ENCODE data around the gene TSKU.

TSKU gene

GRCh38 chr11:76796511-76797198, 13.5 kb downstream of the TSKU start:
- DNase-seq (ENCODE audit: low read depth in 1 of 2, low spot score in 1 of 2), result no peak

DNA sequence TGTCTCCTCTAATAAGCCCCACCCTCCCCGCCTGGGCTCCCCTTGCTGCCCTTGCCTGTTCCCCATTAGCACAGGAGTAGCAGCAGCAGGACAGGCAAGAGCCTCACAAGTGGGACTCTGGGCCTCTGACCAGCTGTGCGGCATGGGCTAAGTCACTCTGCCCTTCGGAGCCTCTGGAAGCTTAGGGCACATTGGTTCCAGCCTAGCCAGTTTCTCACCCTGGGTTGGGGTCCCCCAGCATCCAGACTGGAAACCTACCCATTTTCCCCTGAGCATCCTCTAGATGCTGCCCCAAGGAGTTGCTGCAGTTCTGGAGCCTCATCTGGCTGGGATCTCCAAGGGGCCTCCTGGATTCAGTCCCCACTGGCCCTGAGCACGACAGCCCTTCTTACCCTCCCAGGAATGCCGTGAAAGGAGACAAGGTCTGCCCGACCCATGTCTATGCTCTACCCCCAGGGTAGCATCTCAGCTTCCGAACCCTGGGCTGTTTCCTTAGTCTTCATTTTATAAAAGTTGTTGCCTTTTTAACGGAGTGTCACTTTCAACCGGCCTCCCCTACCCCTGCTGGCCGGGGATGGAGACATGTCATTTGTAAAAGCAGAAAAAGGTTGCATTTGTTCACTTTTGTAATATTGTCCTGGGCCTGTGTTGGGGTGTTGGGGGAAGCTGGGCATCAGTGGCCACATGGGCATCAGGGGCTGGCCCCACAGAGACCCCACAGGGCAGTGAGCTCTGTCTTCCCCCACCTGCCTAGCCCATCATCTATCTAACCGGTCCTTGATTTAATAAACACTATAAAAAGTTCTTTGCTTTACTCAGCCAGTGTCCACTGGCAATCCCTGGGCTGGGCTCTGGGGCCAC, 14.4 kb downstream of the TSKU start:
- in situ Hi-C loops (cut with HindIII; ENCODE audit: low pct_unique_long_range_greater_than_20kb, low sequenced_read_pairs), result no loop called here
- no peak for TF ChIP-seq JUND (IDR thresholded peaks at IDR 0.05; ENCODE audit: low read depth)

More at GRCh38 chr11:76796511-76797198, 13.5 kb downstream of the TSKU start:
- in situ Hi-C loops (cut with HindIII; ENCODE audit: low pct_unique_long_range_greater_than_20kb, low sequenced_read_pairs), result no loop called here
- TF ChIP-seq JUND (IDR thresholded peaks at IDR 0.05; ENCODE audit: low read depth), result no peak

DNA sequence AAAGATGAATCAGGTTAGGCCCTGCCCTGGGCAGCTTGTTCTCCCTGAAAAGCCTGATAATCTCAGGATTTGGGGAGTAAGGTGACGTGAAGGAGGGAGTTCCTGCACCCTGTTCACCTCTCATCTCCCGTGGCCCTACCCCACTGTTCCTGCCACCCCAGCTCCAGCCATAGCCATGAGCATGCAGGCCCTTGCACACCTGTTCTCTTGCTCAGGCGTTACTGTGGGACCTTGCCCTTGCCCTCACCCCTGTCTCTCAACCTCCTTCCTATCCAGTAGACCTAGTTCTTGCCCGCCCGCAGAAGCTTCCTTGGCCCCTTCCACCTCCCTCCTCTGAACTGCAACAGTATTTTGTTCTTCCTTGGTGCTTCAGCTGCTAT, 15.0 kb downstream of the TSKU start:
- in situ Hi-C loops (cut with HindIII; ENCODE audit: low pct_unique_long_range_greater_than_20kb, low sequenced_read_pairs), result no loop called here
- TF ChIP-seq JUND (IDR thresholded peaks at IDR 0.05; ENCODE audit: low read depth), result no peak
- no peak for DNase-seq (ENCODE audit: low read depth in 1 of 2, low spot score in 1 of 2)

More for the DNA sequence above, 14.4 kb downstream of the TSKU start:
- DNase-seq (ENCODE audit: low read depth in 1 of 2, low spot score in 1 of 2), result no peak

- DNase-seq (ENCODE audit: low read depth in 1 of 2, low spot score in 1 of 2), result no peak
- in situ Hi-C loops (cut with HindIII; ENCODE audit: low pct_unique_long_range_greater_than_20kb, low sequenced_read_pairs), result no loop called here
- TF ChIP-seq JUND (IDR thresholded peaks at IDR 0.05; ENCODE audit: low read depth), result no peak
Measured at GRCh38 chr11:76798671-76799065, 15.5 kb downstream of the TSKU start.

DNA sequence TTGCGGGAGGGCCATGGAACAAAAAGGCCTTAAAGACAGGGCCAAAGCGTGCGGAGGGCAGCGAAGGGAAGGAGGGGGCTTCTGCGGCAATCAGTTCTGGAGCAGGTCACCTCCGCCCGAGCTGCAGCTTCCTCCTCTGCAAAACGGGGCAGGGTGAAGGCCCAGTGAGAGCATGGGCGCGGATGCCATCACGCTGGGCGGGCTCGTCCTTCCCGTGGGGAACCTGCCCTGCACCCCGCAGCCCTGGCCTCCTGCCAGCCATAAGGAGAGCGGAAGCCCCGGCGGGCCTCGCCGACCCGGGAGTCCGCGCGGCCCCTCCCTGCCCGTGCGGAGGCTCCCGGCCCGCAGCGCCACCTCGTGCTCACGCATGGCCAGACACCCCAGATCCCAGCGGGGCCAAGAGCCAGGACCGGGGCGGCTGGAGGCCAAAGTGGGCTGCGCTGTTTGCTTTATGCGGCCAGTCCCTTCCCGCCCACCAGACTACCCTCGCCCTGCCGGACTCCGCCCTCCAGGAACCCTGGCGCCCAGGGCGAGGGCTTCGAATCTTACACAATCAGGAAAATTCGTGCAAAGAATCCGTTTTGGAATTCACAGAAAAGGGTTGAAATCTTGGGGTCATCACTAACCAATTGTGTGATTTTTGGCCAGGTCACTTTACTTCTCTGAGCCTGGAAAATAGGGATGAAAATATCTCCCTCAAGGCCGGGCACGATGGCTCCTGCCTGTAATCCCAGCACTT, 16.1 kb downstream of the TSKU start:
- TF ChIP-seq JUND (IDR thresholded peaks at IDR 0.05; ENCODE audit: low read depth), result no peak
- in situ Hi-C loops (cut with HindIII; ENCODE audit: low pct_unique_long_range_greater_than_20kb, low sequenced_read_pairs), result no loop called here
- peak in 1 of 2 experiments; percentile 69 for DNase-seq (ENCODE audit: low read depth in 1 of 2, low spot score in 1 of 2)

- in situ Hi-C loops (cut with HindIII; ENCODE audit: low pct_unique_long_range_greater_than_20kb, low sequenced_read_pairs), result no loop called here
- no peak for DNase-seq (ENCODE audit: low read depth in 1 of 2, low spot score in 1 of 2)
- no peak for TF ChIP-seq JUND (IDR thresholded peaks at IDR 0.05; ENCODE audit: low read depth)
Measured at GRCh38 chr11:76800466-76801200, 17.5 kb downstream of the TSKU start.

DNA sequence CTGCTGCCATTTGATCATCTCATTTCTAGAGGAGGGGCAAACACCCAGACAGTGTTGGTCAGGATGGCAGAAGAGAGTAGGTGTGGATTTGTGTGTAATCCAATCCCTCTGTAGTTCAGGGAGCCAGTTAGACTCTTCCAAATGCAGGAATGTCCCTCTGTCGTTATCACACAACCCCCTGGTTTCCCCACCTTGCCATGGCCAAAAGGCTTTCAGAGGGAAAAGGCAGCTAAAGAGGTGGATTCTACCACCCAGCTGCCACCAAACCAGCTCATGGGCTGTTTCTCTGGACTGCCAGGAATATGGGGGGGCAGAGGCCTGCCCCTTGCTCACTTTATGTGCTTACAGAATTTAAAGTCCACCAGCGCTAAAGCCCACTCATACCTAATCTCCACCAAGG, 18.1 kb downstream of the TSKU start:
- in situ Hi-C loops (cut with HindIII; ENCODE audit: low pct_unique_long_range_greater_than_20kb, low sequenced_read_pairs), result no loop called here
- no peak for DNase-seq (ENCODE audit: low read depth in 1 of 2, low spot score in 1 of 2)

DNA sequence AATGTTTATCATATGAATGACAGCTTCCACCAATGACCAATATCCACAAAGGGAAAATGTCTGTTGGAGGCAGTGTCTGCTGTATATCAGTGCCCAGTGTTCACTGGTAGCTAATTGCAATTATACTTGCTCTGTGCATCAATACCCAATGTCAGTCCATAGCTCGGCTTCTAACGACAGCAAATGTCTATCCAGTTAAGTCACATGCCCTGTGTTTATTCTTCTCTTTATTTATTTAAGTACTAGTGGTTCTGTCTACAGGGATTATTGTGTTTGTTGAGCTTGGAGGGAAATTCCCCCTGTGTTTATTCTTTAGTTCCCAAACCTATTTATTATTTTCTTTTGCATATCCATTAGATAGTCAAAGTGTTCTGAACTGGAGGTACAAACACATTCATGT, 18.6 kb downstream of the TSKU start:
- DNase-seq (ENCODE audit: low read depth in 1 of 2, low spot score in 1 of 2), result peak; percentile 70 to 76
- TF ChIP-seq JUND (IDR thresholded peaks at IDR 0.05; ENCODE audit: low read depth), result no peak
- in situ Hi-C loops (cut with HindIII; ENCODE audit: low pct_unique_long_range_greater_than_20kb, low sequenced_read_pairs), result no loop called here

More for the DNA sequence above, 18.1 kb downstream of the TSKU start:
- no peak for TF ChIP-seq JUND (IDR thresholded peaks at IDR 0.05; ENCODE audit: low read depth)

DNA sequence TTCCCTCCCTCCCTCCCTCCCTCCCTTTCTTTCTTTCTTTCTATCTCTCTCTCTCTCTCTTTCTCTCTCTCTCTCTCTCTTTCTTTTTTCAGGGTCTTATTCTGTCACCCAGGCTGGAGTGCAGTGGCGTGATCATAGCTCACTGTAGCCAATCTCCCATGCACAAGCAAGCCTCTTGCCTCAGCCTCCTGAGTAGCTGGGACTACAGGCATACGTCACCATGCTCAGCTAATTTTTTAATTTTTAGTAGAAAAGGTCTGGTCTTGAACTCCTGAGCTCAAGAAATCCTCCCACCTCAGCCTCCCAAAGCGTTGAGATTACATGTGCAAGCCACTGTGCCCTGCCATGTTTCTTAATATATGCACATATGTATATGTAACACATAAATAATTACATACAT, 19.0 kb downstream of the TSKU start:
- no peak for TF ChIP-seq JUND (IDR thresholded peaks at IDR 0.05; ENCODE audit: low read depth)
- in situ Hi-C loops (cut with HindIII; ENCODE audit: low pct_unique_long_range_greater_than_20kb, low sequenced_read_pairs), result no loop called here

DNA sequence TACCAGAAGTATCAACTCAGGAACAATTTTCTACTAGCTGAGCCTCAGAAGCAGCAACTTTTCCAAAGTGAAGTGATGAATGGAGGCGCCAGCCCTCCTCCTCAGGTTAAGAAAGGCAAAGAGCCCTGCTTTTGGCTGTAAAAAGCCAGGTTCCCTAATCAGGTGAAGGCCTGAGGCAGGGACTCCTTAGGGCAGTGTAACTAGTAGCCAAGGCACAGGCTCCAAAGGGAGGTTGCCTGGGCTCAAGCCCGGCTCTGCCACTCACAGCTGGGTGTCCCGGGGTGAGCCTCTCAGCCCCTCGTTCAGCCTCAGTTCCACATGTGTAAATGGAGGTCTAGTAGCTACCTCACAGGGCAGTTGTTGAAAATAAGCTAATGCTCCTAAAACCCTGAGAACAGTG, 19.5 kb downstream of the TSKU start:
- DNase-seq (ENCODE audit: low read depth in 1 of 2, low spot score in 1 of 2), result no peak
- no peak for TF ChIP-seq JUND (IDR thresholded peaks at IDR 0.05; ENCODE audit: low read depth)
- in situ Hi-C loops (cut with HindIII; ENCODE audit: low pct_unique_long_range_greater_than_20kb, low sequenced_read_pairs), result no loop called here

More for the DNA sequence above, 19.0 kb downstream of the TSKU start:
- DNase-seq (ENCODE audit: low read depth in 1 of 2, low spot score in 1 of 2), result no peak

GRCh38 chr11:76803023-76803422, 19.9 kb downstream of the TSKU start:
- no peak for DNase-seq (ENCODE audit: low read depth in 1 of 2, low spot score in 1 of 2)
- TF ChIP-seq JUND (IDR thresholded peaks at IDR 0.05; ENCODE audit: low read depth), result no peak
- in situ Hi-C loops (cut with HindIII; ENCODE audit: low pct_unique_long_range_greater_than_20kb, low sequenced_read_pairs), result no loop called here

Measured in T47D (cell line).